Lung microvascular endothelial cell (primary cell): ENCODE results near the gene CPXM2. TPM values are rescaled to one million over a fixed set of nuclear protein-coding genes. Genes with fewer than 3 reads are reported as not detected.

Experiments
- DNase-seq, 2 donors: peaks; one replicate each; pipeline versions ENCODE4 v3.0.0 to v3.0.0-alpha.2; 2010; ENCODE audit warnings: low read depth in 2 of 2
- total RNA-seq: library from RNA; depleted of rRNA; stranded (reverse); fragments of >200 nt; gene quantifications from 2 replicates; pipeline ENCODE4 v1.2.1, GENCODE V29; 2014

The CPXM2 gene
- total RNA-seq, 1 donor from 2014 or later = under 0.01 TPM

DNA sequence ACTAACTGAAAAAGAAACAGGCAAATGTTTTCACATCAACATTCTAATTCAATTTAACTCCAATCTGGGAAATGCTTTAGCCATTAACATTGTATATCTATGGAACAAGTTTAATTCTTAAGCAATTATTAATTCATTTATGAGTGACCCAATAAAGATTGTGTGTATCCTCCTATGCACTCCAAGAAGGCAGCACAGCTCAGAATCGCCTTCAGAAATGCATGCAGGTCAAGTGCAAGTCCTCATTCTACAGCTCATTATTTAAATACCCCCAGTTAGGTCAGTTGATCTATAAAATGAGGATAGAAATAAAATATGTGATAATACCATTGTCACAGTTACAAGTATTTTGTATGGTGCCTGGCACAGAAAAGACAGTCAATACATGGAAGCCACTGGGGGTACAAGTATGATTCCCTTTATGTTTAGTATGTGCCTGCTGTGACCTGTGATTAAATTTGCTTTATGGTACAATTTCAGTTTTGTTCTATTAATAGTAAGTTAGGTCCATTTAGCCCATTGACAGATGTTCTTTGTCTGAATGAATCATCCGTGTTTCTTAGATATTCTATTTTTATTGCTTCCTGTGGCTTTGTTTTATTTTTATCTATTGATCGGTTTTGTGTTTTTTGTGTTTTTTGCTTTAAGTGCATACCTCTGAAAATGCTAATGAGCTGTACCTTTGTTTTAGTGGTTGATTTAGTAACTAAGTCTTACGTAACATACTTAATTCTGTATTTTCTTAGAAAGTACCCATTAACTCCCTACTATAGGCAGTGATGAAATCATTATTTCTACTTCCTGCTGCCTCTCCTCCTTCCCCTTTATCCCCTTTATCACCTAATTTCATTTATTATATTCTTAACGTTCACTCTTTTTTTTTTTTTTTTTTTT, 42.8 kb downstream of the CPXM2 start:
- no peak for DNase-seq

DNA sequence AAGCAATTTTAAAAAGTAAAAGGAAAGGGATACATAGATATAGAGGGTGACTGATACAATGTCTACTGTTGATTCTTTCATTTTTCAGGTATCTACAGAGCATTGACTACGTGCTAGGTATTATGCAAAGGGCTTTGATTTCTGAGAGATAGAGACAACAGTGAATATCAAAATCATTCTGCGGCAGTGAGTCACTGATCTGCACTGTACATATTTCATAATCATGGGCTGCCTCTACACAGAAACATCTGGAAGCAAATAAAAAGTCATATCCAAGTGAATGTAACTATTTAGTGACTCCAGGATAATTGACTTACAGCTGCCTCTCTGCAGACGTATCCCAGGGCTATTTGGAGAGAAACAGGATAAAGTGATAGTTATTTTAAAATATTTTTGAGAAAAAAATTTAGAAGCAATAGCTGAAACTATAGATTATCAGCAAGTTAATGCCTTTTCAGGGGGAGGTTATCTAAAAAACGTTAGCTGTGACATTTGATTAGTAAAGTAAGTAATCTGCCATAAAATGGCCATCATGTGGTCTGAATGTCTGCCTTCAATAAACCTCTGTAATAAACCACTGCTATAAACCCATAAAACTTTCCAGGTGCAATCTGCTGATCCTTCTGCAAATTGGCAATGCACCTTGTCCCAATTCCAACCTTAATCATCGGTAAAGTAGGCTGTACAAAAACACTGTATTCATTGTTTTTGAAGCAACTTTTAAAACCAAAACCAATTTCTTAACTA, 43.7 kb downstream of the CPXM2 start:
- no peak for DNase-seq

DNA sequence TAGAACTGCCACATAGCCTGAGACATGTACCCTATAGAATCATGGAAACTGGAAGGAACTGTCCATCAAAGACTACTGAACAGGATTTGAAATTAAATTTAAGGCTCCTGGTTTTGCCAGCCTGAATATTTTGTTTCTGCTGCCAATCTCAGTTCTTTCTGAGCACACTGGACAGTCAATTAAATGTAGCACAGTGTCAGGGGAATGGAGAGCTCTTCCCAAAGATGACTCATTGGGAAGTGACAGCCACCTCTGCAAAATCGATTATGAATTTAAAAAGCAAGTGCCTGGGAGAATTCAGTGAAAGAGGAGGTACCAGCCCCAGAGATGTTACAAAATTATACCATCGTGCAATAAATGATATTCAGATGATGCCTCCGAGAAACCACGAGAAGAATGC, 47.8 kb downstream of the CPXM2 start:
- no peak for DNase-seq

DNA sequence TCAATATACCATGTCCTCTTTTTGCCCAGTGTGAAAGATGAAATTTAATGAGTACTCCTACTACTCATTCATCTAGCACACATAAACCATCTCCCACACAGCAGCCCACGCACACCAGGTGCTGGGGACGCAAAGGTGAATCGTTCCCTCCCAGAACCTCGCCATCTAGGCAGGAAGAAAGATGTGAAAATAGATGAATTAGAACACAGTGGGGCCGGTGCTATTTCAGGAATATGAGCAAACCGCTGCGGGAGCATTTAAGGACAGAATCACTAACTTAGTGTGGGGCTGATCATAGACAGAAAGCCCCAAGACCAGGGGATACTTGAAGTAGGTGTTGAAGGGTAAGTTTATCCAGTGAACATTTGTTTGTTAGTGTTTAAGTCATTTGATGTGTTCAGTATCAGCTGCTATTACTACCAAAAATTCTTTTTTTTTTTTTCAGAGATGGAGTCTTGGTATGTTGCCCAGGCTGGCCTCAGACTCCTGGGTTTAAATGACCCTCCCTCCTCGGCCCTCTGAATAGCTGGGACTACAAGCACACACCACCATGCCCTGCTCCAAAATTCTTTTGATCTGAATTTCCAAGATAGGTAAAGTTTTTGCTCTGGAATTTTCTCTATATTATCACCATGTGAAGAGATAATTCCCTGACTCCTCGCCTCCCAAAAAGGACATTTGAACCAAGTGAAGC, 48.8 kb downstream of the CPXM2 start:
- no peak for DNase-seq

DNA sequence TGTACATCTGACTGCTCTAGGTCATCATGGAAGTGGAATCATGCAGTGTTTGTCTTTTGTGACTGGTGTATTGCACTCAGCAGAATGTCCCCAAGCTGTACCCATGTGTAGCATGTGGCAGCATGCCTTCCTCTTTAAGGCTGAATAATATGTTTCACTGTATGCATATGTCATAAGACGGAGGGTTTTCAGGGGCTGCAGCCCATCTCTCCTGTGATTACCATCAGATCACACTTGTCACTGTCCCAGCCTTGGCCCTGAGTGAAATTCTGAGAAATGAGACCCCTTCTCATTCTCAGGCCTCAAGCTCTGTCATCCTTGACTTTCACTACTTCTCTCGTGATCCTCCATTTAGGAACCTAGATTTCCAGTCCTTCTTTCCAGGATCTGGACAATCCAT, 50.0 kb downstream of the CPXM2 start:
- DNase-seq = no peak

DNA sequence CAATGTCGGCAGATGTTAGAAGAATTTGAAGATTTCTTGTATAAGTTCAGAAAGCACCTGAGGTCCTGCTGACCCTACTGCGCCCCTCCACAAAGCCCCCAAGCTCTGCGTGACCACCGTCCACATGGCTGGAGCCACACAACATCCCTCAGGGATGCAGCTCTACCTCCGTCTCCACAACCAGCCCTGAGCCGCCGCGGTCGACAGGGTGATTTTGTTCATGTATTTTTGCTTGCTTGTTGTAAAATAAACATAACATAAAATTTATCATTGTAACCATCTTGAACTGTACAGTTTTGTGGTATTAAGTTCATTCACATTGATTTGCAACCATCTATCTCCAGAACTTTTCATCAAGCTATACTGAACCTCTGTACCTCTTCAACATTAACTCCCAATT, 50.5 kb downstream of the CPXM2 start:
- no peak for DNase-seq

DNA sequence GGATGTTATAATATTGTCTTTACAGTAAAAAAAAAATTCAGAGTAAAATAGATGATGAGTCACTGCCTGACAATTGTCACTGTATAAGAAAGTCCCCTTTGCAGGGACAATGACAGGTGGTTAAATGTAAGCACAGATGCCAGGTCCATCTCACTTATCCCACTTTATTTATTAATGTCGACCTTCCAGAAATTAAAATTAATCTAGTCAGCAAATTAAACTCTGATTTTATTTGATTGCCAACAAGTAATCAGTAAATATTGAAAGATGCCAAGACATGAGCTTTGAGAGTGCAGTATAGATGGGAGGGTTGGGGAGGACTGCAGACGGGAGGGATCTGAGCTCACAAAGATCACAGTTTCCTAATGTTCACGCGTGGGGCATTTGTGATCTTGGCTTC, 50.9 kb downstream of the CPXM2 start:
- DNase-seq = no peak

DNA sequence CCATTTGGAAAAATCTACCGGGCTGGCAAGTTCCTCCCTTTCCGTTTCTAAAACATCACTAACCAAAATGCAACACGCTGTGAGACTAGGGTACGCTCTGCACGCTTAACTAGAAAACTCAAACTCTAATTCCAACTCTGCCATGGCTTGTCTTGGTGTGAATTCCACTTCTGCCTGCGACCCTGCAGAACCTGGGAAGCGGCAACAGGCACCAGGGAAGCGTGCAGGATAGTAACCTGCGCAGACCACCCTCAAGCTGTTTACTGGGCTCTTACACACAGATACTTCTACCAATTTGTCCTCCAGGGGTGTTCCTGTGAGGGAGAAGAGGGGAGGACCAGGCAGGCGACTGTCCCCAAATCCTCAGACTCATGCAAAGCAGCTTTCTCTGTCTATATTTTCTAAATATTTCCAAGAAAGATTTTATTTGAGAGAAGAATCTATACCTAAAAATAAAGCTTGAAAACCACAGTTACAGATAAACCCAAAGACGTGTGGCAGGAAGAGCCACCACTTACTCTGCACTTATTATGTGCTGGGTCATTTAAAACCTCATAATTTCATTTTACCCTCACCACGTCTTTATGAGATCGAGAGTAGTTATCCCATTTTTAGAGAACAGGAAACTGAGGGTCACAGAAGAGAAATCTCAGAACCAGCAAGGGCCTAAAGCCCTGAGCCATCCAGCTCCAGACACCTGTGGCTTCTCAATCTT, 52.9 kb downstream of the CPXM2 start:
- DNase-seq = no peak

DNA sequence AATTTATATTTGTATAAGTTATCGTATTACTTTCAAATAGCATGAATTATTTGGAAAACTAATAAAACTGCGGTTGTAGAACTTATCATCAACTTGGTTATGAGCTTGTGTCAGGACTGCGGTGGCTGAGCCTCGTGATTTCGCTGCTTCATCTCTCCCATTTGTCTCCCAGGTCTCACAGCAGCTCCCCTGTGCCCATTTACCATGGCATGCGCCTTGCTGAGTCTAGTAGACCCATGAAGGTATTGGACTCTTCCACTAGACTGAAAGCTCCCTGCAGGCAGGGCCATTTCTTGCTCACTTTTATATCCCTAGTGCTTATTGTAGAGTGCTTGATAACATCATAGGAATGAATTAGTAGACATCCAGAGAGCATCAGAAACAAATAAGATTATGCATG, 53.9 kb downstream of the CPXM2 start:
- no peak for DNase-seq

DNA sequence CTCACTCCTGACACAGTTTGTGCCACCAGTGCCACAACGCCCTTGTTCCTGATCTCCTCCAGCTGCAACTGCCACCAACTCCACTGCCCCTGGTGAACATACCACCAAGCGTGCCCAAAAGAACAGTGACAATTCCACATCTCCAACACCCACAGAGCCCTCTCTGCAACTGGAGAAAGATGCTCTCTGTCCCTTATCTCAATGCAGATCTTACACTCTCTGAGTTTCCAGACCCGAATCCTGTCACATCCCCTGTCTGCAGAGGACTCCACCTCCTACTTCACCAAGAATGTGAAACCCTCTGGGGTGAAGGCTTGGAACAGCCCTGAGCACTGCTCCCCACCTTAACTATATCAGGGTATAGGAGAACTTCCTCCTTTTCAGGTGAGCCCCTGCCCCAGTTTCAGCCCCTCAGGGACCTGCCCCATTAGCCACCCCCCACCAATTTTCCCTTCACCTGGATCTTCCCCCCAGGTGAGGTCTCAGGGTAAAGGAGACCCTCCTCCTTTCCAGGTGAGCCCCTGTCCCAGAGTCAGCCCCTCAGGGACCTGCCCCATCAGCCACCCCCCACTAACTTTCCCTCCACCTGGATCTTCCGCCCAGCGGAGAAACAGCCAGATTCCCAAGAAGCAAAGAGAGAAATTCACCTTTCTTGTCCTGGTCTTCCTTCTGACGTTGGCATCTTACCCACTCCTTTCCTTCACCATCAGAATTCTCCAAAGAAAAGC, 55.0 kb downstream of the CPXM2 start:
- no peak for DNase-seq

DNA sequence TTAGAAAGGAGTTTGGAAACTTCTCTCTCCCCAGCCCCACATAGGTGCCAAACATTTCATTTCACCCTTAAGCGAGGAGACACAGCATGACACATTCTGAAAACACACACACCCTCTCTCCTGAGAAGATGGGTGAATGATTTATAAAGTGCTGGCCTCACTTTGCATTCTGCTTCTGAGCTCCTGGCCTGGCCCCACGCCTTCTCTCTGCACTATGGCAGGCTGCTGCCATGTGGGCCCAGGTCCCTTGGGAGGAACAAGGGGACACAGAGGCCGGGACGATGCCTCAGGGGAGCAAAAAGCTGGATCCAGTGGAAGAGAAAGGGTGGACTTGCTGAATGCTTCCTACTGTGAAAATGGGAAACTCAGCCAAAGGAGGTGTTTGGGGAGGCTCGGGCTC, 56.0 kb downstream of the CPXM2 start:
- no peak for DNase-seq

DNA sequence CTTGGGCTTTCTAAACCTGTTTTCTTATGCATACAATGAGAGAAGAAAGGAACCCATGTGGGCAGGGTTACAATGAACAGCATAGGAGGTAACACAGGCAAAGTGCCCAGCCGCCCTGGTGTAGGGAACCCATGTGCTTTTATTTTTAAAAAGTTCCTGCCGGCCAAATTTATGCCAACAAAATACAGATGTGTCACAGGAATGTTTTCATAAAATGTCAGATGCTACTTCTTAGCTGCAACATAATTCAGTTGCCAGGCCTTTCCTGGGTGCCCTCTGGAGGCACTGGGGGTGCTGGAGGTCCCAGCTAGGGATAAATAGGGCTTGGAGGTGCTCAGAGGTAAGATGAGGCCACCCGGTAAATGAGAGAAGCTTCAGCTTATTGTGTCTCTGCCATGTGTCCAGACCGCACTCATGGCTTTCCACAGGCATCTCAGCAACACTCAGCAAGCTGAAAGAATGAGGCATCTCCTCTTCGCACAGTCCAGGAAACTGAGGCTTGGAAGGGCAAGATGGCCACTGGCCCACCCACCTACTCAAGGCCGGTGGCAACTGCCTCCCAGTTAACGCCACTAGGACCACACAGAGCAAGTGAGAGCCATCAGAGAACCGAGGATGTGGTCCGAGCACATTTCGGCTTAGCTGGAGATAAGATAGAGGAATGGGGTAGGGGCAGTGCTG, 58.3 kb downstream of the CPXM2 start:
- no peak for DNase-seq

DNA sequence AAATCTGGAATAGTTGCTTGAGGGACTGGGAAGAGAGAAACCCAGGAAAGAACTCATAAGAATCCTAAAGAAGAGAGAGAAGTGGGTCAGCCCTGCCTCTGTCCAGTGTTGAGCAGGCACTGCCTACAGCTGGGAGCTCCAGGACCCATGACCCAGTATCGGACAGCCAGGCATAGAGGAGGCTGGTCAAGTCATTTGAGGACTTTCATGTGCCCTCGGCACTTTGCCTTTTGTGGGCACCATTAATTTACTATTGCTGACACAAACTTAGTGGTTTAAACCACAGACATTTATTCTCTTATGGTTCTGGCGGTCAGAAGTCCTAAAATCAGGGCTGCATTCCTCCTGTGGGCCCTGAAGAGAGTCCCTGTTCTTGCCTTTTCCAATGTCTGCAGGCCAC, 60.3 kb downstream of the CPXM2 start:
- DNase-seq = no peak

DNA sequence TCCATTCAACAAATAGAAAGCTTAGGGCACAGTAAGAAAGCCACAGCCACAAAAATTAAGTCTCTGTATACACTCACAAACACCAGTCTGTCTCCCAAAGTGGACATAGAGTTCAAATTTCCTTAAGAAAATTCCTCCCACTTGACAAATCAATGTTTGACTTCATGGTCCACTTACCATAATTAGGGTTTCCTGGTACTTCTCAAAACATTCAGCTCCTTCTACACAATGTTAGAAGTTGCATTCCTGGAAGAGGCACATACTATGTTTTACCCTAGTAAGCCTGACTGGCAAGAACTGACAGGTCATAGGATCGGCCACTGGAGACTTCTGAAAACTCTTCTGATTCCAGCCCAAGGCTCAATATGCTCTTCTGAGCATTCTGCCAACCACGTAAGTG, 70.5 kb downstream of the CPXM2 start:
- DNase-seq = no peak

DNA sequence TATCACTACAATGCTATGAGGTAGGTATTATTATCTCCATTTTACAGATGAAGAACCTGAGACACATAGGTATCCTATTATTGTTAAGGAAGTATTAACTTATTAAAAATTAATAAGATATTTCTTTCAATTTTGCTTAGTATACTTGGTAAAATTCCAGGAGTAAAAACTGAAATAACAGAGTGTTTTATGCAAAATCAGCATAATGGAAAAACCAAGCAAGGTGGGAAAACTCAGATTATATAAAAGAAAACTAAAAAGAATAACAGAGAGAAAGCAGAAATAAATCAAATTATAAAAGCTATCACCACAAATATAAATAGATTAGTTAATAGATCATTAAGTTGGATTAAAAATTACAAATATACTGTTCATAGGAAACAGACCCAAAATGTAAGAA, 82.0 kb downstream of the CPXM2 start:
- no peak for DNase-seq

DNA sequence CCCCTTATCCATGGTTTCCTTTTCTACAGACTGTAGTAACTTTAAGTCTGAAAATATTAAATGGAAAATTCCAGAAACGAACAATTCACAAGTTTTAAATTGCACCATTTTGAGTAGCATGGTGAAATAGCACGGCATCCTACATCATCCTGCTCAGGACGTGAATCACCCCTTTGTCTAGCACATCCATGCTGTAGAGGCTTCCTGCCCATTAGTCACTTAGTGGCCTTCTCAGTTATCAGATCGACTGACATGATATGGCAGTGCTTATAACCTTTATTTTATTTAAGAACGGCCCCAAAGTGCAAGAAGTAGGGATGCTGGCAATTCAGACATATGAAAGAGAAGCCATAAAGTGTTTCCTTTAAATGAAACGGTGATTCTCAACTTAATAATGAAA, 82.7 kb downstream of the CPXM2 start:
- DNase-seq = peak; percentile 87 to 97

DNA sequence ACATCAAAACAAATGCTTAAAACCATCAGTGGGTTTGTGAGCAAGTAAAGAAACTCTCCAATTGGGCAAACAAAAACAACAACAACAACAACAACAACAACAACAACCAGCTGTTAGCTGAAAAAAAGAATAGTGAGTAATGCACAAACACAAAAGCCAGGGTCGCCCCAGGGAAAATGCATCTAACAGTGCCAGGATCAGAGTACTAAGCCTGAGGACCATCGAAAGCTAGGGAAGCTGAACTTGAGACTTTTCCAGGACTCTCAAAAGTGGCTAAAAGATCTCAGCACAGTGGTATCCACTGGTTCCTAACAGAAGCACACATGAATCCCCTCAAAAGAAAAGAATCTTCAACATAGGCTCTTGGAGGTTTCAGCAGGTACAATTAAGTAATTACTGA, 83.3 kb downstream of the CPXM2 start:
- peak in 1 of 2 donors; percentile 21 for DNase-seq

DNA sequence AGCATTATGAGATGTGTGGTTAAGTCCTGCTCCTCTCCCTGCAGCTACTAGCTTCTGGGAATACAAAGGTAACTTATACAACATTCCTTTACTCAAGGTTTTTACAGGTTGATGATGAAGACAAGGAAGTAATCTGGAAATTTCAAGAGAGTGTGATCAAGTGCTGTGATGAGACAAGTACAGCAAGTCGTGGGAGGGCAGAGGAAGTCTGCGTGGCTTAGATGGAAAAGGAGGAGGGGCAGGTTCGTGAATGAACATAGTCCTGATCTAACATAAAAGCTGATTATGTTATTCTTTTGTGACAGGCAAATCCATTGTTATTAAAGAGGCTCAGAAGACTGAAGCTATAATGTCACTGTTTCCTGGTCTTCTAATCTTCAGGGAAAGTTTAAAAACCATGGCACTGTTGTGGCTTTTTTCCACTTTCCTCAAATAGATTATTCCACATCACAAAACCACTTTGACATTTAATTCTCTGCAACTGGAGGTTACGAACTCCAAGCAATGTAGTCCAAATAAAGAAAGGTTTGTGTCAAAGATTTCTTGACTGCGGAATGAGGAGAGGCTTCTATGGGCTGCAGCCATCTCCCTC, 84.1 kb downstream of the CPXM2 start:
- DNase-seq = peak; percentile 24 to 69

DNA sequence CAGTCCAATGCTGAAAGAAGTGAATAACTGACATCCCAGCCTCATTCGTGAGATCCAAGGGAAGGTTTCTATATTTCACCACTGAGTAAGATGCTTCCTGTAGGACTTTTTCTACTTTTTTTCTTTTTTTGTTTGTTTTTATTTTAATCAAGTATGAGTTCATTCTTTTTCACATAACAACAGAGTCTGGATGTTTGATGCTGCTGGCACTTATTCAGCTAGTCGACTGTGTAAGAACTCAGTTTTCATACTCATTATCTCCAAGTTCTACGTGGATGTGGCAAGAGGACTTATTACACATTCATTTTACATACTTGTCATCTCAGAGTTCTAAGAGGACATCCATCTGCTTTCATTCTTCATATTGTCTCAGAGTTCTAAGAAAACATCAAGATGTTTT, 86.9 kb downstream of the CPXM2 start:
- DNase-seq = peak in 1 of 2 donors; percentile 82

DNA sequence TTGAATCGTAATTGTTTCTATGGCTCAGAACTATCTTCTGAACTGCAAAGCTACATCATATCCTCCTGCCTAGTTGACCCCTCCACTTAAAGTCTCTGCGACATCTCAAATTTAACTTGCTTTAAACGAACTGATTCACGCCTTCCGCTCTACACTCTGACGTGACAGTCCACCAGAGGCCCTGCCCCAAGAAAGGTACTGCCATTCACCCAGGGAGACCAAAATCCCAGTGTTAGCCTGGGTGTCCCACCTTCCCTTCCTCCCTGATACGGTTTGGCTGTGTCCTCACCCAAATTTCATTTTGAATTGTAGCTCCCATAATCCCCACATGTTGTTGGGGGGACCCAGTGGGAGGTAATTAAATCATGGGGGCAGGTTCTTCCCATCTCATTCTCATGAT, 90.8 kb downstream of the CPXM2 start:
- DNase-seq = no peak
